Airway epithelial cell (primary cell): ENCODE results near the gene RNASEH2A. TPM values are rescaled to one million over a fixed set of nuclear protein-coding genes. Genes with fewer than 3 reads are reported as not detected.

Experiments
- total RNA-seq: library from RNA; depleted of rRNA; stranded (reverse); fragments of >200 nt; gene quantifications from 2 replicates; pipeline ENCODE4 v1.2.3, GENCODE V29; 2015

RNASEH2A gene
- total RNA-seq: 39.0 and 42.2 TPM in 2 replicates

DNA sequence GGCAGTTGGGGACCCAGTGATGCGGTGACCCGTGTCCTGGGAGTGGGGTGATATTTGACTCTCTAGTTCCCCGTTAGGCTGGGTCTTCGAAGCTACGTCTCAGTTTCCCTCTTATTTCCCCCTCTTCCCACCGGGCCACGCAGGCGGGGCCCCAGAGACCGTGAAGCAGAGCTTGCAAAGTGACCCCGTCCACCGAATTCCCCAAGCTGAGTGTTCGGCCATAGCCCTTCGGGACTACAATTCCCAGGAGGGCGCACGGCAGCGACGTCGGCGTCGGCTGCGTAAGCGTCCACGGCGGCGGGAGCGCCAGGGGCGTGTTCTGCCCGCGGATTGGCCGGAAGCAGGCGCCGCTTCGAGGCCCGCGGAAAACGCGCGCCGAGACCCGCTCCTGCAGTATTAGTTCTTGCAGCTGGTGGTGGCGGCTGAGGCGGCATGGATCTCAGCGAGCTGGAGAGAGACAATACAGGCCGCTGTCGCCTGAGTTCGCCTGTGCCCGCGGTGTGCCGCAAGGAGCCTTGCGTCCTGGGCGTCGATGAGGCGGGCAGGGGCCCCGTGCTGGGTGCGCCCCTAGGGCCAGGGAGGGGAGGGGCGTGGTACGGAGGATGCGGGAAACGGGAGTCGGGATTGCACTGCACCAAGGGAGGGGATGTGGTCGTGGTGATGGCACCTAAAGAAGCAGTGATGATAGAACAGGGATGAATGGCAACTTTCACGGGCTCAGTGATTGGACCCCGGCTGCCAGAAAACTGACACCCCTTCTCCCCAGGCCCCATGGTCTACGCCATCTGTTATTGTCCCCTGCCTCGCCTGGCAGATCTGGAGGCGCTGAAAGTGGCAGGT lies at the start of gene RNASEH2A:
RNASEH2A (plus strand) TSS at position 343 of the 840 bp plus-strand sequence; CDS start at position 433, 90 bp downstream.

DNA sequence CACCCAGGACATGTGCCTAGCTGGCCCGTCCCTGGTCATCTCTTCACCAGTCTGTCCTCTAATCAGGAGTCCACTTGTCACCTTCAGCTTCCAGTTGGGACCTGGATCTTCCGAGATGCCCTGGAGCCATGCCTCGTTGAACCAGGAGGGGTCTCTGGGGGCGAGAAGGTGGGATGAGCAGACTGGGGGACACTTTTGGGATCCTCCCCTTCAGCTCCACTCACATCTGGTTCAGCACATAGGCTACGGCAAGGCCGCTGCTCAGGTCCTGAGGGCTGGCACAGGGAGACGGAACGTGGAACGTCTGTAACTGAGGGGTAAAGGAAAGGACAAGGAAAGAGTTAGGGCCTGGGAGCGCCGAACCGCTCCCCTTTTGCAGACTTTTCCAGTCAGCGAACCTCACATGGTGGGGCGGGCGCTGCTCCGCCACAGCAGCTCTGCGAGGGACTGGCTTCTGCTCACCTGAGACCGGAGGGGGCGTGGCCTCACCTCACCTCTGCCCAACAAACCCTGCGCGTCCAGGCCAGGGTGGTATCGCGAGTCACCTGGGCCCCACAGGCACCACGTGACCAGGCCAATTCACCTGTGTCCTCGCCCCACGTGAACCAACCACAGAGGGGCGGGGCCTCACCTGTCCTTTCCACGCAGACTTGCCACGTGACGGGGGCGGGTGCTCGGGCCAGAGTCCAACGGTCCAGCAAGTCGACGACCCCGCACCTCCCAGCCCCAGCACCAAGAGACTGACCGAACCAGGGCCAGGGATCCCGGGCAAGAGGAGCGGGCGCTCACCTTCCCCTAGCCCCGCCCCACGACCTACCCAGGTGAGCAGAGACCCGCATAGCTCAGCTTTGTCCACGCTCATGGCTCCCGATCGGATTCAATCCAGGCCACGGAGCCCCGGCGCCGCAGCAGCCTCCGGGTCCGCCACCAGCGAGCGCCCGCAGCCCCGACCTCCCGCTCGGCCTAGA lies 31.5 kb upstream of the RNASEH2A start, which contains the start of gene HOOK2:
HOOK2 (minus strand) TSS at position 965 of the 968 bp plus-strand sequence; CDS start at position 862, 103 bp downstream.

DNA sequence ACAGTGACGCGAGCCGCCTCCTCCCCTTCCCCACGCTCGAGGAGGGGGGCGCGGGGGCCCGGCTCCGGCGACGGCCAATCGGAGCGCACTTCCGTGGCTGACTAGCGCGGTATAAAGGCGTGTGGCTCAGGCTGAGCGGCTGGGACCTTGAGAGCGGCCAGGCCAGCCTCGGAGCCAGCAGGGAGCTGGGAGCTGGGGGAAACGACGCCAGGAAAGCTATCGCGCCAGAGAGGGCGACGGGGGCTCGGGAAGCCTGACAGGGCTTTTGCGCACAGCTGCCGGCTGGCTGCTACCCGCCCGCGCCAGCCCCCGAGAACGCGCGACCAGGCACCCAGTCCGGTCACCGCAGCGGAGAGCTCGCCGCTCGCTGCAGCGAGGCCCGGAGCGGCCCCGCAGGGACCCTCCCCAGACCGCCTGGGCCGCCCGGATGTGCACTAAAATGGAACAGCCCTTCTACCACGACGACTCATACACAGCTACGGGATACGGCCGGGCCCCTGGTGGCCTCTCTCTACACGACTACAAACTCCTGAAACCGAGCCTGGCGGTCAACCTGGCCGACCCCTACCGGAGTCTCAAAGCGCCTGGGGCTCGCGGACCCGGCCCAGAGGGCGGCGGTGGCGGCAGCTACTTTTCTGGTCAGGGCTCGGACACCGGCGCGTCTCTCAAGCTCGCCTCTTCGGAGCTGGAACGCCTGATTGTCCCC lies 14.9 kb upstream of the RNASEH2A start, which contains the start of gene JUNB:
JUNB (plus strand) TSS at position 142 of the 706 bp plus-strand sequence; CDS start at position 428, 286 bp downstream.

DNA sequence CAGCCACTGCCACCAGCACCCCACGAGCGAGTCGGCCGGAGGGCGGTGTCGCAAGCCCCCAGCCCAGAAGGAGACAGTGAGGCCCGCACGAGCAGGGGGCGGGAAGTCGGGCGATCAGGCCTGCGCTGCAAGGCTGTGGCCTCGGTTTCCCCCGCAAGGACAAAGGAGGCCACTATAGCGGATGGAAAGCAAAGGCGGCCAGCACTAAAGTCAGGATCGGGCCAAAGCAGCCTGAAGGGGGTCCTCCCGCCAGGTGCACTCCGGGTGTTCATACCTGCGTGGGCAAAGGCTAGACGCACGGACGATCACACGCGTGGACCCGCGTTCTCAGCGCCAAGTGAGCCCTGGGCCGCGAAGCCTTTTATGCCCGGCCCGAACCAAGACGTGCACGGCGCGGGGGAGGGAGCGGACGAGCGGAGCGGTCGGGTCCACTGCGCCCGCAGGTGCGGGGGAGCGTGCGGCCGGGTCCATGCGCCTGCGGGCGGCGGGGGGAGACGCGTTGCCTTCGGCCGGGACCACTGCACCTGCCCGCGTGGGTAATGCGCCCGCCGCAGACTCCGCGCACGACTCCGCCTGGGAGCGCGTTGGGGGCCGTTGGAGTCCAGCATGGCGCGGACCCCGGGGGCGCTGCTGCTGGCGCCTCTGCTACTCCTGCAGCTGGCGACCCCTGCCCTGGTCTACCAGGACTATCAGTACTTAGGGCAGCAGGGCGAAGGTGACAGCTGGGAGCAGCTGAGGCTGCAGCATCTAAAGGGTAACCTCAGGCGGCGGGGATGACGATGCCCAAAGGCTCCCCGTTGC lies 4.7 kb upstream of the RNASEH2A start, which contains the start of the genes PRDX2 and THSD8:
PRDX2 (minus strand) TSS at position 335 of the 801 bp plus-strand sequence. CDS start 539 bp downstream, outside the sequence.
THSD8 (plus strand) TSS at position 604 of the 801 bp plus-strand sequence; CDS start at position 607, 3 bp downstream.

DNA sequence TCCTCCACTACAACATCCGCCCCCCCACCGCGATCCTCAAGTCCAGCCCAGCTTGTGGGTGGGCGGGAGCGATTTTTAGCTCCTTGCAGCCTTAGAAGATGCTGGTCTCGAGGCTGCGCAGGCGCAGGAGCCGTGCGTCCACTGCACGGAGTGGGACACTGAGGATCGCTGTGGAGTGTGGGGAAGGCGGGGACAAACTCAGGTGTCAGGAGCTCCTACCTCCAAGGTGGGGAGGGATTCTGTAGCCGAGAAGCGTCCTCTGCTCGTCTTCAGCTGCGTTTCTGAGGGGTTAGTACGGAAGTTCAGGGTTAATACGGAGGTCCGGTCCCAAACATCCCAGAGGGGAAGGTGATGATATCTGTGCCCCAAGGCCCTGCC lies 28.2 kb downstream of the RNASEH2A start, which contains the start of gene RTBDN:
RTBDN (minus strand) TSS at position 14 of the 378 bp plus-strand sequence. CDS start 4,600 bp downstream, outside the sequence.

DNA sequence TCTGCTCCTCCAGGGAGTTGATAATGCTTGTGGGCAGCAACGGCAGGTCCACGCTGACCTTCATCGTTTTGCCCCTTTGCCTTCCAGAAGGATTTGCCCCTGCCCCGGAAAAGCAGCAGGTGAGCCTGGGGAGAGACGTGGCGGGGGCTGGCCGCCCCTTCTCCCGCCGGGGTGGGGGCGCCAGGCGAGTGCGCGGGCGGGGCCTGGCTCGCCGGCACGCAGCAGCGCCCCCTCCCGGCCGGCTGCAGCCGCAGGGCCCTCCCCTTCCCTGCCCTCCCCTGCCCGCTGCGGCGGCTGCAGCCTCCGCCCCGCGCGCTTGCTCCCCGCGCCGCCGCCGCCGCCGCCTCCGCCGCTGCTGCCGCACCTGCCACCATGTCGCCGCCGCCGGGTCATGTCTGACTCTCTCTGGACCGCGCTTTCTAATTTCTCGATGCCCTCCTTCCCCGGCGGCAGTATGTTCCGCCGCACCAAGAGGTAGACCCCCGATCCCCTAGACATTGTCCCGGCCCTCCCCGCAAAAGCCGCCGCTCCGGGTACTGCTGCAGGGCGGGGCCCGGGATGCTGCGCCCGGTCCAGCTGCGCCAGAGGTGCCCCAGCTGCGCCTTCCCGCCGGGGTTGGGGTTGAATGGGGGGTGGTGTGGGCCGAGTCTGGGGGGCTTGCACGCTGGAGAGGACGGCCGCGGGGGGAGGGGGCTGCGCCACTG lies 31.9 kb downstream of the RNASEH2A start, which contains the start of gene MAST1:
MAST1 (plus strand) TSS at position 334 of the 704 bp plus-strand sequence; CDS start at position 392, 58 bp downstream.

Other genes with a start within 250 kb of the RNASEH2A start
- 3.0 and 4.3 TPM in 2 replicates for gene ZNF490, start 195.8 kb upstream of the RNASEH2A start, total RNA-seq
- 9.0 and 9.2 TPM in 2 replicates for gene ZNF791, start 195.7 kb upstream of the RNASEH2A start, total RNA-seq
- gene MAN2B1, start 139.8 kb upstream of the RNASEH2A start, total RNA-seq: 39.4 and 43.9 TPM in 2 replicates
- 6.2 and 10.6 TPM in 2 replicates for gene WDR83, start 139.8 kb upstream of the RNASEH2A start, total RNA-seq
- gene DHPS, start 124.7 kb upstream of the RNASEH2A start, total RNA-seq: 63.6 and 81.8 TPM in 2 replicates
- gene GNG14, start 118.6 kb upstream of the RNASEH2A start, total RNA-seq: not detected in 2 replicates
- gene FBXW9, start 110.0 kb upstream of the RNASEH2A start, total RNA-seq: 15.8 and 23.4 TPM in 2 replicates
- gene TNPO2, start 82.7 kb upstream of the RNASEH2A start, total RNA-seq: 36.6 and 41.9 TPM in 2 replicates
- gene TRIR, start 71.9 kb upstream of the RNASEH2A start, total RNA-seq: 284 and 434 TPM in 2 replicates
- 64.1 and 82.2 TPM in 2 replicates for gene GET3, start 69.1 kb upstream of the RNASEH2A start, total RNA-seq
- not detected in 2 replicates for gene BEST2, start 54.8 kb upstream of the RNASEH2A start, total RNA-seq
- 25.5 and 32.4 TPM in 2 replicates for gene HOOK2, start 31.0 kb upstream of the RNASEH2A start, total RNA-seq
- gene JUNB, start 15.1 kb upstream of the RNASEH2A start, total RNA-seq: 514 and 542 TPM in 2 replicates
- gene PRDX2, start 4.8 kb upstream of the RNASEH2A start, total RNA-seq: 476 and 536 TPM in 2 replicates
- not detected in 2 replicates for gene THSD8, start 4.5 kb upstream of the RNASEH2A start, total RNA-seq
- not detected in 2 replicates for gene RTBDN, start 28.0 kb downstream of the RNASEH2A start, total RNA-seq
- 0.23 and 0.42 TPM in 2 replicates for gene MAST1, start 31.9 kb downstream of the RNASEH2A start, total RNA-seq
- 29.3 and 32.3 TPM in 2 replicates for gene DNASE2, start 74.9 kb downstream of the RNASEH2A start, total RNA-seq
- not detected in 2 replicates for gene KLF1, start 80.6 kb downstream of the RNASEH2A start, total RNA-seq
- 20.6 and 38.9 TPM in 2 replicates for gene GCDH, start 84.6 kb downstream of the RNASEH2A start, total RNA-seq
- 0.14 and 2.2 TPM in 2 replicates for gene SYCE2, start 112.7 kb downstream of the RNASEH2A start, total RNA-seq
- gene FARSA, start 127.1 kb downstream of the RNASEH2A start, total RNA-seq: 96.3 and 108 TPM in 2 replicates
- 926 and 958 TPM in 2 replicates for gene CALR, start 132.0 kb downstream of the RNASEH2A start, total RNA-seq
- gene RAD23A, start 139.3 kb downstream of the RNASEH2A start, total RNA-seq: 103 and 117 TPM in 2 replicates
- gene GADD45GIP1, start 150.6 kb downstream of the RNASEH2A start, total RNA-seq: 88.6 and 107 TPM in 2 replicates
- 0.07 TPM in 1 of 2 replicates, not detected in the other for gene DAND5, start 163.0 kb downstream of the RNASEH2A start, total RNA-seq
- 13.4 and 19.7 TPM in 2 replicates for gene NFIX, start 188.9 kb downstream of the RNASEH2A start, total RNA-seq